OCI-LY7 (cell line): ENCODE data around the gene DENND1A. TPM values are rescaled to one million over a fixed set of nuclear protein-coding genes. Genes with fewer than 3 reads are reported as not detected.

Experiments
- BruUV-seq: library from RNA; stranded (reverse); fragments of 400-500 nt; replicated peaks from 2 replicates; lab custom pipeline; 2021; lab: Mats Ljungman, UMichigan
- CTCF ChIA-PET: fragments of 300-600 bp; sonication (Branson Sonifier 250); formaldehyde crosslinking; loops from one replicate; lab custom pipeline; 2022; ENCODE audit warnings: antibody characterized with exemption; ENCODE audit not compliant: unreplicated experiment; lab: Charles Lee
- POLR2A ChIA-PET: fragments of 300-600 bp; sonication (Branson Sonifier 250); formaldehyde crosslinking; loops from one replicate; lab custom pipeline; 2022; ENCODE audit warnings: antibody characterized with exemption; lab: Charles Lee
- DNase-seq: peaks from one replicate; pipeline ENCODE4 v3.0.0-alpha.2; 2015; ENCODE audit warnings: low spot score
- H2AFZ ChIP-seq: fragments of 200-600 bp; sonication (generic), shearing (Covaris generic); 2 replicates; pipeline ENCODE4 v1.6.1; 2014; ENCODE audit warnings: mild to moderate bottlenecking, antibody characterized with exemption, low read length, moderate library complexity
- H3K27ac ChIP-seq: fragments of 200-600 bp; sonication (generic); 2 replicates; pipeline ENCODE4 v1.5.1; 2014; ENCODE audit warnings: mixed run types, low read depth, mild to moderate bottlenecking, moderate library complexity, low read length, inconsistent platforms; ENCODE audit not compliant: poor library complexity, severe bottlenecking
- H3K36me3 ChIP-seq: fragments of 200-600 bp; sonication (generic); 2 replicates; pipeline ENCODE4 v1.6.1; 2014; ENCODE audit warnings: mild to moderate bottlenecking, antibody characterized with exemption, low read length, moderate library complexity, mixed read lengths; ENCODE audit not compliant: insufficient read depth
- H3K4me1 ChIP-seq: fragments of 200-600 bp; sonication (generic); 2 replicates; pipeline ENCODE4 v1.5.1; 2014; ENCODE audit warnings: mild to moderate bottlenecking, low read length; ENCODE audit not compliant: insufficient read depth, poor library complexity, severe bottlenecking
- H3K4me2 ChIP-seq: fragments of 200-600 bp; sonication (generic); 2 replicates; pipeline ENCODE4 v1.6.1; 2014; ENCODE audit warnings: mild to moderate bottlenecking, low read length
- H3K4me3 ChIP-seq: fragments of 200-600 bp; sonication (generic); 2 replicates; pipeline ENCODE4 v1.5.1; 2014; ENCODE audit warnings: mild to moderate bottlenecking, low read depth, low read length; ENCODE audit not compliant: poor library complexity, severe bottlenecking
- H3K79me2 ChIP-seq: fragments of 200-600 bp; sonication (generic); 2 replicates; pipeline ENCODE4 v1.6.1; 2016; ENCODE audit warnings: low read depth, mild to moderate bottlenecking, low read length, moderate library complexity, mixed read lengths; ENCODE audit not compliant: insufficient read depth
- H3K9me2 ChIP-seq: fragments of 200-600 bp; sonication (generic); 2 replicates; pipeline ENCODE4 v1.6.1; 2016; ENCODE audit warnings: mild to moderate bottlenecking, low read length, mixed read lengths; ENCODE audit not compliant: insufficient read depth
- H3K9me3 ChIP-seq: fragments of 200-600 bp; sonication (generic); 2 replicates; pipeline ENCODE4 v1.6.1; 2014; ENCODE audit warnings: mild to moderate bottlenecking, mixed run types, low read length, mixed read lengths
- H4K20me1 ChIP-seq: fragments of 200-600 bp; sonication (generic); 2 replicates; pipeline ENCODE4 v1.6.1; 2014; ENCODE audit warnings: mild to moderate bottlenecking, antibody characterized with exemption, low read length, moderate library complexity, mixed read lengths; ENCODE audit not compliant: insufficient read depth
- EZH2phosphoT487 ChIP-seq: fragments of 200-600 bp; sonication (generic); IDR thresholded peaks from 2 replicates; pipeline ENCODE4 v1.6.1; 2018; ENCODE audit warnings: low read depth, borderline replicate concordance, mild to moderate bottlenecking, mixed run types, antibody characterized with exemption, low read length, moderate library complexity, mixed read lengths
- intact Hi-C: fragments of 100-400 bp; cut with micrococcal nuclease; formaldehyde crosslinking; loops from one replicate; pipeline ENCODE4 v1.10.0; 2022; ENCODE audit not compliant: unreplicated experiment
- total RNA-seq, 2 experiments: library from RNA; depleted of rRNA in 1 of 2; stranded (reverse); fragments of >200 nt in 1 of 2; shearing (Covaris generic) in 1 of 2; gene quantifications; 2 replicates each; pipeline ENCODE4 v1.2.3, GENCODE V29; 2014 to 2022
- TF ChIP-seq, protein P1 (sequence below): fragments of 200-600 bp; sonication (generic); conservative IDR thresholded peaks from 2 replicates; pipeline ENCODE4 v1.5.1; 2014; ENCODE audit warnings: mild to moderate bottlenecking, antibody characterized with exemption, low read length, moderate library complexity, mixed read lengths

DENND1A gene
- total RNA-seq, 2 experiments from 2014 or later: 17.9 to 36.3 TPM

DNA sequence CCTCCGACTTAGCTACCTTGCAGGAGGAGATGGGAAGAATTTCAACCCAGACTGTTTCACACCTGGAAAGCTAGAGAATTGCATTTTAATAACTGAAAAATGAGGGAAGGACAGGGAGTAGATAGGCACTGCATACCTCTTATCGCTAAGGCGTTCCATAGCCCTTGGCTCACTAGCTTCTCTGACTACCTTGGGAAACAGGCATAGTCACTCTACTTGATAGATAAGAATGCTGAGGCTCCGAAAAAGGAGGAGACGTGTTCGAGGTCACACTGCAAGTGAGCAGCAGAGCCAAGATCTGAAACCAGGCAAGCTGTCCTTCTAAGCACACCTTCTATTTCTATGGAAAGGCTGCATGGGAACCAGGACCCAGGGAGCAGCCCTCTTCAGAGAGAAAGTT, 405.1 kb downstream of the DENND1A start:
- H4K20me1 ChIP-seq: no peaks in the 10 kb centered on the region
- no peaks in the 10 kb centered on the region for H3K79me2 ChIP-seq
- ChIA-PET CTCF (no interaction called here), POLR2A (interaction anchor here (0.7 kb wide), 2 partner anchors 1170 to 1378 kb away, joined by 4 to 5 read pairs; no protein-coding TSS in a partner anchor)
- BruUV-seq: no TSS peak
- no peak overlapping the region for H3K27ac ChIP-seq
- no peak for DNase-seq
- H3K9me3 ChIP-seq: peaks cover 3% of the 10 kb centered on the region
- TF ChIP-seq, protein P1, sequence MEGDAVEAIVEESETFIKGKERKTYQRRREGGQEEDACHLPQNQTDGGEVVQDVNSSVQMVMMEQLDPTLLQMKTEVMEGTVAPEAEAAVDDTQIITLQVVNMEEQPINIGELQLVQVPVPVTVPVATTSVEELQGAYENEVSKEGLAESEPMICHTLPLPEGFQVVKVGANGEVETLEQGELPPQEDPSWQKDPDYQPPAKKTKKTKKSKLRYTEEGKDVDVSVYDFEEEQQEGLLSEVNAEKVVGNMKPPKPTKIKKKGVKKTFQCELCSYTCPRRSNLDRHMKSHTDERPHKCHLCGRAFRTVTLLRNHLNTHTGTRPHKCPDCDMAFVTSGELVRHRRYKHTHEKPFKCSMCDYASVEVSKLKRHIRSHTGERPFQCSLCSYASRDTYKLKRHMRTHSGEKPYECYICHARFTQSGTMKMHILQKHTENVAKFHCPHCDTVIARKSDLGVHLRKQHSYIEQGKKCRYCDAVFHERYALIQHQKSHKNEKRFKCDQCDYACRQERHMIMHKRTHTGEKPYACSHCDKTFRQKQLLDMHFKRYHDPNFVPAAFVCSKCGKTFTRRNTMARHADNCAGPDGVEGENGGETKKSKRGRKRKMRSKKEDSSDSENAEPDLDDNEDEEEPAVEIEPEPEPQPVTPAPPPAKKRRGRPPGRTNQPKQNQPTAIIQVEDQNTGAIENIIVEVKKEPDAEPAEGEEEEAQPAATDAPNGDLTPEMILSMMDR: no peak
- 0 out of 2 replicates have a peak, but pooled peaks cover 3% of the 10 kb centered on the region for H3K9me2 ChIP-seq
- H3K4me1 ChIP-seq: no peaks in the 10 kb centered on the region
- H3K36me3 ChIP-seq: no peaks in the 10 kb centered on the region
- H2AFZ ChIP-seq: no peak overlapping the region
- no peak overlapping the region for H3K4me3 ChIP-seq
- intact Hi-C loops: no loop called here
- H3K4me2 ChIP-seq: no peak overlapping the region

DNA sequence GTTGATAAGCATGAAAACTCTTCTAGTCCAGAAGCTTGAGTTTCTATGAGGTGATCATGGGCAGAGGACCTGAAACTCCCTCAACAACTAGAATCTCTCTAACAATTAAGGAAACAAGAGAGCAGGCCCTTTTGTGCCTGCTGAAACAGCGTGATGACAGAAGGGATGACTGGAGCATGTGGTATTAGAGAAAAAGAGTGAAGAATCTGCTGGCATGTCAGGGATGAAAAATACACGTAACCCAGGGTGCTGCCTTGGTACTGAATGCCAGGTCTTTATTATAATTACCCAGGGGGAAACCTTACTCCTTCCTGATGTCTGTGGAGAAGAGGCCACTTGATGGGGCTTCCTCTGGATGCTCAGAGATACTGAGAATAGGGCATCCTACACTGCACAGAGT, 406.1 kb downstream of the DENND1A start:
- no peaks in the 10 kb centered on the region for H3K4me1 ChIP-seq
- H2AFZ ChIP-seq: no peak overlapping the region
- BruUV-seq: no TSS peak
- H3K9me3 ChIP-seq: no peaks in the 10 kb centered on the region
- H3K9me2 ChIP-seq: 0 out of 2 replicates have a peak, but pooled peaks cover 3% of the 10 kb centered on the region
- intact Hi-C loops: no loop called here
- no peaks in the 10 kb centered on the region for H3K79me2 ChIP-seq
- H4K20me1 ChIP-seq: no peaks in the 10 kb centered on the region
- TF ChIP-seq, protein P1: no peak
- TF ChIP-seq EZH2phosphoT487: no peak
- CTCF ChIA-PET: no interaction called here
- DNase-seq: no peak
- no peak overlapping the region for H3K4me2 ChIP-seq
- no peak overlapping the region for H3K27ac ChIP-seq
- POLR2A ChIA-PET: no interaction called here
- no peaks in the 10 kb centered on the region for H3K36me3 ChIP-seq
- H3K4me3 ChIP-seq: no peak overlapping the region

DNA sequence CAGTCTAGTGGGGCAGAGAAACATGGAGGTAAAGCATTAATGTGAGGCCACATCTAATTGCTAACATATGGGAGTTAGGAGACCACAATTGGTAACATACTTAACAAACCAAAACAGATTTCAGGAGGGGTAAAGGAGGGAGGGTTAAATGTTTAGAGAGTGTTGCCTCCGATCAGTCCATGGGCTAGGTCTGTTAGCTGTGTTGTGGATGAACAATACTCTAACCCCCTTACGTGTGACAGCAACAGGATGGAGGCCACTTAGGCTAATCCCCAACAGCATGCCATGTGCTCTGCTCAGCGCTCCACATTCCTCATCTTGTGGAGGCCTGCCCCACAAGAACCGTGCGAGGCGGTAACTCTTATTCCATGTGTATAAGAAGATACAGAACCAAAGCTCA, 406.9 kb downstream of the DENND1A start:
- no TSS peak for BruUV-seq
- ChIA-PET POLR2A (no interaction called here), CTCF (no interaction called here)
- Histone ChIP-seq H3K27ac (no peak overlapping the region), H3K4me3 (no peak overlapping the region), H3K4me2 (no peak overlapping the region), H3K4me1 (no peaks in the 10 kb centered on the region), H3K9me3 (no peaks in the 10 kb centered on the region), H3K36me3 (no peaks in the 10 kb centered on the region), H3K9me2 (no peaks in the 10 kb centered on the region), H4K20me1 (no peaks in the 10 kb centered on the region), H3K79me2 (no peaks in the 10 kb centered on the region), H2AFZ (no peak overlapping the region)
- DNase-seq: no peak
- intact Hi-C loops: no loop called here
- no peak for TF ChIP-seq EZH2phosphoT487
- TF ChIP-seq, protein P1: no peak
